IPS DF 6.9 (cell line): ENCODE results near the gene SARDH.

Source experiments
- DNase-seq: peaks from one replicate; pipeline ENCODE4 v3.0.0-alpha.2; 2013; ENCODE audit warnings: low read depth, low spot score
- H3K27ac ChIP-seq: one replicate; pipeline ENCODE4 v1.5.1; 2013; ENCODE audit warnings: low read length, control low read depth
- H3K27me3 ChIP-seq: 2 replicates; pipeline ENCODE4 v1.6.1; 2013; ENCODE audit warnings: mild to moderate bottlenecking, low read length; ENCODE audit not compliant: control insufficient read depth, insufficient read depth
- H3K36me3 ChIP-seq: 2 replicates; pipeline ENCODE4 v1.6.1; 2013; ENCODE audit warnings: low read length; ENCODE audit not compliant: control insufficient read depth, insufficient read depth
- H3K4me1 ChIP-seq: 2 replicates; pipeline ENCODE4 v1.6.1; 2013; ENCODE audit warnings: low read length; ENCODE audit not compliant: control insufficient read depth, insufficient read depth
- H3K4me3 ChIP-seq: 2 replicates; pipeline ENCODE4 v1.5.1; 2013; ENCODE audit warnings: mild to moderate bottlenecking, low read length
- H3K9me3 ChIP-seq: 2 replicates; pipeline ENCODE4 v1.6.1; 2013; ENCODE audit warnings: low read length, inconsistent platforms; ENCODE audit not compliant: control insufficient read depth, insufficient read depth
- WGBS: extraction: QIAGEN DNeasy Blood & Tissue Kit; methylation state at CpG from one replicate; pipeline ENCODE4 v1.1.7; 2013; ENCODE audit warnings: mixed read lengths, missing lambda C conversion rate; ENCODE audit not compliant: insufficient read length, insufficient coverage; 5-methylcytosine and 5-hydroxymethylcytosine counted together

Gene SARDH

DNA sequence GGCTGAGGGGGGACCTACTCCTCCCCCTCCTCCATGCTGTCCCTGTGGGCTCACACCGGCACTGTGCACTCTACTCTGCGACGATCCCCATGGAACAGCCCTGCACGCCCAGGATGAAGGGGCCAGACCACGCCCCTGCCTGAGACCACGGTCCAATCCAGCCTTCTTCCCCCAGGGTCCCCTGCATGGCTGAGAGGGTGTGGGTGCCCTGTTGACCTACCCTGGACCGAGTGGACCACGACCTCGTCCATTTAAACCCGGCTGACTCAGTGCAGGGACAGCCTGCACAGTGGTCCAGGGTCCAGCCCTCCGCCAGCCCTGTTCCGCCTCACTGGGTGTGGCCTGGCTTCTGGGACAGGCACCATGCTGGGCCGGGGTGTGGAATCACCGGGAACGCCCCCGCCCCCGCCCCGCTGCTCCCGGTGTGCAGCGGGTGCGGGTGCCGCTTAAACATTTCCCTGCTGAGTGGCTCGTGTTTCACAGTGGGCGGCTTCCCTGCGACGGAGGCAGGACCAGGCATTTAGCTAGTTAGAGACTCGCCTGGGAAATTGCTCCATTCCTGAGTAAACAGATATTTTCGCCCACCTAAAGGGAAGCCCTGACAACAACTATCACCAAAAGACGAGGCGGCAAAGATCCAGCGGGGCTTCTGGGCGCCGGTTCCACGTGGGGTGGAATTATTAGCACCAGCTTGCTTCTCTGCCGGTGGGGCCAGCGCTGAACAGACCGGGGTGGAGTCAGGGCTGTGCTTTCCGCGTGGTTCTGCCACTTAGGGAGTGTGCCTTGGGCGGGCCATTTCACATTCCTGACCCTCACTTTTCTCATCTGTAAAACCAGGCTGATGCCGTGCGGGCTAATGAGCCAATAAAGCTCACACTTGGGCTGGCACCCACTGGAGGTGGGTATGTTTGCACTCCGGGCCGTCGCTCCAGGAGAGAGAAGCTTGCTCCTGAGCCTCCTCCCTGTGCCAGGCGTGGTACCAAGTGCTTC, 79.4 kb downstream of the SARDH start:
- no CpG with 5 or more reads among the region's 46 CpGs for WGBS
- no peak for DNase-seq
- H3K36me3 ChIP-seq, result no peaks in the 10 kb centered on the region
- no peak overlapping the region for H3K27ac ChIP-seq
- H3K4me1 ChIP-seq, result peaks cover 3% of the 10 kb centered on the region; the same call in 1 of the 2 replicates
- H3K27me3 ChIP-seq, result peaks cover 2% of the 10 kb centered on the region; the same call in 1 of the 2 replicates
- H3K4me3 ChIP-seq, result no peak overlapping the region
- no peaks in the 10 kb centered on the region for H3K9me3 ChIP-seq

DNA sequence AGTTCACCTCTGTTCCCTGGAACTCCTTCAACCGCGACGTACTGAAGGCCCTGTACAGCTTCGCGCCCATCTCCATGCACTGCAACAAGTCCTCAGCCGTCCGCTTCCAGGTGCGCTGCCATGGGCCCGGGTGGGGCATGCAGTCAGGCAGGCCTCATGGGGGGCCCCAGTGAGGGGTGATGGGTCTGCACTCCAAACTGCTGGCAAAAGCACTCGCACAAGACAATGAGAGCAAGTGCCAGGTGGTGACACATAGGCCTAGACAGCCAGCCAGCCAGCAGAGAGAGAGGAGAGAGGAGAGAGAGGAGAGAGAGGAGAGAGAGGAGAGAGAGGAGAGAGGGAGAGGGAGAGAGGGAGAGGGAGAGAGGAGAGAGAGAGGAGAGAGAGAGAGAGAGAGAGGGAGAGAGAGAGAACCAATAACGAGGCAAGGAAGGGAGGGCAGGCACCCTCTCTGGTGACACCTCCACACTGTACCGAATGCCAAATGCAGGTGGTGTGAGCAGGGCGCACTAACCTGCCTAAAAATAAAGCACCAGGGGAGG, 81.0 kb downstream of the SARDH start:
- WGBS, result no CpG with 5 or more reads among the region's 13 CpGs

GRCh38 chr9:133656211-133657119, 81.7 kb downstream of the SARDH start:
- WGBS, result no CpG with 5 or more reads among the region's 36 CpGs
- Histone ChIP-seq H3K4me3 (no peak overlapping the region), H3K27me3 (peaks cover 2% of the 10 kb centered on the region; the same call in 1 of the 2 replicates), H3K27ac (no peak overlapping the region), H3K4me1 (peaks cover 3% of the 10 kb centered on the region; the same call in 1 of the 2 replicates), H3K36me3 (no peaks in the 10 kb centered on the region), H3K9me3 (no peaks in the 10 kb centered on the region)
- DNase-seq, result no peak

More for the DNA sequence above, 81.0 kb downstream of the SARDH start:
- Histone ChIP-seq H3K36me3 (no peaks in the 10 kb centered on the region), H3K4me3 (no peak overlapping the region), H3K27ac (no peak overlapping the region), H3K4me1 (peaks cover 3% of the 10 kb centered on the region; the same call in 1 of the 2 replicates), H3K9me3 (no peaks in the 10 kb centered on the region), H3K27me3 (peaks cover 2% of the 10 kb centered on the region; the same call in 1 of the 2 replicates)
- DNase-seq, result no peak

DNA sequence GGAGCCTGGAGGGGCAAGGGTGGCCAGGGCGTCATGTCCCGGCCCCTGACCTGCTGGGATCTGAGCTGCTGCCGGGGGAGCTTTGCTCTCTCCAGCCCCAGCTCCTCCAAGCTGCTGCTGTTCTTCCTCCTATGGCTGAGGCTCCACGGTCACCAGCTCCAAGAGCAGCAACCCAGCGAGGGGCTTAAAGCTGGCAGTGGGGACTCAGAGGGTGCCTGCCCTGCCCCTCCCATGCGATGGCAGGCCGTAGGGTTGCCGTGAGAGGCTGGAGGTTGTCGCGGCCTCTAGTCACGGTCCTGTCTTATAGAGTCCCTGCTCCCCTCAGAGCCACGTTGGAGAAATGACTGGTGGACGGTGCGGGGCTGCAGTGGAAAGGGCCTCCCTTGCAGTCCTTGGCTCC, 82.5 kb downstream of the SARDH start:
- no CpG with 5 or more reads among the region's 14 CpGs for WGBS

DNA sequence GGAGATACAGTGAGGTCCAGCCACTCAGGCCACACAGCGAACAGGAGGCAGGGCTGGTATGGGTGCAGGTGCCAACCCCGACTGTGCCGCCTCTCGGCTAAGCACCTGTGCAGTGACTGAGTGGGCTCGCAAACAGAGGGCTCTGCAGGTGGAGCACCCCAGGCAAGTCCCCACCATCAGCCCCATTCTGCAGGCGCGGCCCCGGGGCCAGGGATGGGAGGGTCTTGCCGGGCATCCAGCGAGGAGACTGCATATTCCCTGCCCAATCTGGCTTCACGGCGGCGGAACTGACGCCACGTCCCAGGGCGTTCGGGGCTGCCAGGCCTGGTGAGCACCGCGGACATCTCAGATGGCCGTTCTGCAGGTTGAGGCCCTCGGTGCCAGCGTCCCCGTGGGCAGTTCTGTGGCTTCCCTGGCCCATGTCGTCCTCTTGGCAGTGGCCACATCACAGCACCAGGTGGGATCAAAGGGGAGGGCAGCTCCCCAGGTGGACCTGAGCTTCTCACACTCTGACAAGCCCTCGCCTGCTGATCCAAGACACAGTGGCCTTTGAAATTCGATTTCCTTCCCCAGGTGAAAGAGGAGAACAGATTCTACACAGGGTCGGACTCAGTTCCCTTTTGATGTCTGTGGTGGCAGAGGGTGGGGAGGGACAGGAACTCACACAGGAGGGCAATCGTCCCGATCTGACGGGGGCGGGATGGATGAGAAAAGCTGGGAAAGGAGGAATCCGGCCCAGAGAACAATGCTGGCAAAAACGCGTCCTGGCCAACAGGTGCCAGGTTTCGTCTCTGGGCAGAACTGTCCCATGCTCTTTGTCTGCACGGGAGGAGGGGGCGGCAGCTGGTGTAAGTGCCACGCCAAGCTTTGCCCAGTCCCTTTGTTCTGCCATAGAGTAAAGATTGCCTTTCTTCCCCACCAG, 83.2 kb downstream of the SARDH start:
- Histone ChIP-seq H3K27ac (no peak overlapping the region), H3K27me3 (peaks cover 2% of the 10 kb centered on the region; the same call in 1 of the 2 replicates), H3K4me1 (peaks cover 3% of the 10 kb centered on the region; the same call in 1 of the 2 replicates), H3K9me3 (no peaks in the 10 kb centered on the region), H3K36me3 (no peaks in the 10 kb centered on the region), H3K4me3 (no peak overlapping the region)
- no CpG with 5 or more reads among the region's 38 CpGs for WGBS
- DNase-seq, result no peak

More for the DNA sequence above, 82.5 kb downstream of the SARDH start:
- Histone ChIP-seq H3K27me3 (peaks cover 2% of the 10 kb centered on the region; the same call in 1 of the 2 replicates), H3K4me1 (peaks cover 3% of the 10 kb centered on the region; the same call in 1 of the 2 replicates), H3K36me3 (no peaks in the 10 kb centered on the region), H3K9me3 (no peaks in the 10 kb centered on the region), H3K27ac (no peak overlapping the region), H3K4me3 (no peak overlapping the region)
- DNase-seq, result no peak

DNA sequence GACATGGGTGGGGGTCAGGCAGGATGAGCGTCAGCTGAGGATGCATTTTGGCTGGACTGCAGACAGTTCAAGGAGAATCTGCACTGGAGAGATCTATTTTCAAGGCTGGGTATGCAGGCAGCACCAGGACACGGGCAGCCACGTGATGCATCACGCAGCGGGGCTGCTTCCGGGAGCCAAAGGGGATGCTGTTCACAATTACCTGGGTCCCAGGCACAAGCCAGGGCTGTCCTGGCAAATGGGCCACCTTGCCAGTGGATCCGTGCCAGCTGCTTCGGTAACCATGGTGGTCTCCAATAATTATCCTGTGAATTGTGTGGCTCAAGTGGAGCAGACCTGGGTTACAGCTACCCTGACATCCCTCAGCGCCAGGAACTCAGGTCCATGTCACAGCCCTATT, 84.5 kb downstream of the SARDH start:
- H3K36me3 ChIP-seq, result no peaks in the 10 kb centered on the region
- no peaks in the 10 kb centered on the region for H3K9me3 ChIP-seq
- no peaks in the 10 kb centered on the region; the same call in 1 of the 2 replicates for H3K4me1 ChIP-seq
- no CpG with 5 or more reads among the region's 9 CpGs for WGBS
- H3K4me3 ChIP-seq, result no peak overlapping the region
- H3K27ac ChIP-seq, result no peak overlapping the region
- no peak for DNase-seq
- no peaks in the 10 kb centered on the region for H3K27me3 ChIP-seq

DNA sequence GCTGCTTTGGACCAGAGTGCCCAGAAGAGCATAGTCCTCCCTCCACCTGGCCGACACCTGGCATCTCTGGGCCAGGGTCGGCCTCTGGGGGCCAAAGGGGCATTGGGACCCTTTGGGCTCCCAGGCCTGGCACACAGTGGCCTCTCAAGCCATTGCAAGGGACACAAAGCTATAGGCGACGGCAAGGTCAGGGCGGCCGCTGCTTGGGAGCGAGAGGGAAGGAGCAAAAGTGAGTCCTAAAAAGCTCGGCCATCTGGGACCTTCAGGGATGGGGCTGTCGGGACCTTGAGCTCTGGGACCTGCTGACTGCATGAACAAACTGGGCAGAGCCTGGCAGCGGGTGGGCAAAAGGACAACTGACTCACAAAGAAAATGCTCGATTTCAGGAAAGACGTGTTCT, 88.1 kb downstream of the SARDH start:
- no peak for DNase-seq
- H3K9me3 ChIP-seq, result no peaks in the 10 kb centered on the region
- H3K36me3 ChIP-seq, result no peaks in the 10 kb centered on the region
- no peak overlapping the region for H3K4me3 ChIP-seq
- WGBS, result no CpG with 5 or more reads among the region's 12 CpGs
- no peaks in the 10 kb centered on the region for H3K27me3 ChIP-seq
- H3K4me1 ChIP-seq, result no peaks in the 10 kb centered on the region
- H3K27ac ChIP-seq, result no peak overlapping the region

- no CpG with 5 or more reads among the region's 7 CpGs for WGBS
- Histone ChIP-seq H3K36me3 (no peaks in the 10 kb centered on the region), H3K4me1 (no peaks in the 10 kb centered on the region), H3K4me3 (no peak overlapping the region), H3K27me3 (no peaks in the 10 kb centered on the region), H3K27ac (no peak overlapping the region), H3K9me3 (no peaks in the 10 kb centered on the region)
- DNase-seq, result no peak
These were observed 89.0 kb downstream of the SARDH start for GRCh38 chr9:133649194-133649593.

DNA sequence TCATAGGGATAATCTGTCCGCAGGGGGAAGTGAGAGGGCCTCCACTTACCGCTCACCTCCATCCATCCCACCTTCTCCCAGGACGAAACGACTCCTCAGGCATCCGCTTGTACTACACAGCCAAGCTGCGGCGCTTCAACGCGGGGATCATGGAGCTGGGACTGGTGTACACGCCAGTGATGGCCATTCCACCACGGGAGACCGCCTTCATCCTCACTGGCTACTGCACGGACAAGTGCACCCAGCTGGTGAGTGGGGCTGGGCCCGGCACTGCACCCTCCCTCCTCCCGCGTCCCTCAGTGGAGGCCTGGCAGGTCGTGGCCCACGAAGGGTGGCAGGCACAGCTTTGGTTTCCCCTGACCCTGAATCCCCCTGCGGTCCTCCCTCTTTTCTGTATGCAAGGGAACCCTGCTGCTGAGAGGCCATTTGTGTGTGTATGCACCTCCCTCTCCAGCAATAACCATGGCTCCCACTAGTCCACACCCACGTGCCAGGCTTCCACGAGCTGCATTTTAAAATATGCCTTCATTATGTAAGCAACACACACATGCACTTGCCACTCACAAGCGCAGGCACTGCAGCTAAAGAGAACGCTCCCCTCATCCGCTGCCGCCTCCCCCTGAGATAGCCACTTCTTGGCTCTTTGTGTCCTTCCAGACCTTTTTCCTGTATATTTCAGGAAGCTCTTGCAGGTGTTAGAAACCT, 90.2 kb downstream of the SARDH start:
- no peaks in the 10 kb centered on the region for H3K27me3 ChIP-seq
- no peaks in the 10 kb centered on the region for H3K9me3 ChIP-seq
- H3K4me1 ChIP-seq, result no peaks in the 10 kb centered on the region
- no peak for DNase-seq
- no peak overlapping the region for H3K27ac ChIP-seq
- WGBS, result no CpG with 5 or more reads among the region's 25 CpGs
- no peaks in the 10 kb centered on the region for H3K36me3 ChIP-seq
- no peak overlapping the region for H3K4me3 ChIP-seq
